Breast epithelium (tissue), 3 donors: ENCODE data around the gene OR5K2.

ENCODE experiments used
- POLR2A ChIP-seq: fragments of 450-650 bp; IDR thresholded peaks from one replicate; pipeline ENCODE4 v1.6.1; 2016; ENCODE audit warnings: antibody characterized with exemption, mild to moderate bottlenecking, moderate library complexity
- TF ChIP-seq, protein P1 (sequence below), 3 donors: fragments of 450-650 bp; IDR thresholded peaks; one replicate each; pipeline ENCODE4 v1.5.1; 2016 to 2017; ENCODE audit warnings: antibody characterized with exemption in 3 of 3, mild to moderate bottlenecking in 3 of 3, moderate library complexity in 3 of 3

DNA sequence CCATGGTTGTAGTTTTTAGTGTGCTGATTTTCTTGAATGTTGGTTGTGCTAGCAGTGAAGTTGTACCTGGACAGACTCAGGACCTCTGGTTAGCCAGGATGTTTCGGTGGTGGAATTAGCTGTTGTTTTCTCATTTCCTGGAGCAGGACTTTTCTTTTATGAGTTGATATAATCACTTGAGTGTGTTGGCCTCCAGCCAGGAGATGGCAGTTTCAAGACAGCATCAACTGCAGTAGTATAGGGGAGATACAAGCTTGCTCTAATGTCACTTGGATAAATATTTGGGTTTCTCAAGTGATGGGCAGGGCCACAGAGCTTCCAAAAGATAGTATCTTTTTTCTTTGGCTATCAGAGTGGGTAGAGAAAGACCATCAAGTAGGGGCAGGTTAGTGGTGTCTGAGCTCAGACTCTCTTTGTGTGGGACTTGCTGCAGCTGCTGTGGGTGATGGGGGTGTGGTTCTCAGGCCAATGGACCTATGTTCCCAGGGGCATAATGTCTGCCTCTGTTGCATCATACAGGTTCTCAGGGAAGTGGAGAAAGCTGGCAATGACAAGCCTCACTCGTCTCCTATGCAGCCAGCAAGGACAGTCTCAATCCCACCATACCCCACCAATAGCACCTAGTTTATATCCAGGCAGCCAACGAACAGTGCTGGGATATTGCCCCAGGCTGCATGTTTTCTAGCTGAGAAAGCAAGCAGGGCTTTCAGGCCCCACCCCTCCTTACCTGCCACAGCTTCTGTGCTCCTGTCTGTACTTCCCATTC, 14.6 kb upstream of the OR5K2 start:
- no peak for TF ChIP-seq POLR2A
- TF ChIP-seq, protein P1, sequence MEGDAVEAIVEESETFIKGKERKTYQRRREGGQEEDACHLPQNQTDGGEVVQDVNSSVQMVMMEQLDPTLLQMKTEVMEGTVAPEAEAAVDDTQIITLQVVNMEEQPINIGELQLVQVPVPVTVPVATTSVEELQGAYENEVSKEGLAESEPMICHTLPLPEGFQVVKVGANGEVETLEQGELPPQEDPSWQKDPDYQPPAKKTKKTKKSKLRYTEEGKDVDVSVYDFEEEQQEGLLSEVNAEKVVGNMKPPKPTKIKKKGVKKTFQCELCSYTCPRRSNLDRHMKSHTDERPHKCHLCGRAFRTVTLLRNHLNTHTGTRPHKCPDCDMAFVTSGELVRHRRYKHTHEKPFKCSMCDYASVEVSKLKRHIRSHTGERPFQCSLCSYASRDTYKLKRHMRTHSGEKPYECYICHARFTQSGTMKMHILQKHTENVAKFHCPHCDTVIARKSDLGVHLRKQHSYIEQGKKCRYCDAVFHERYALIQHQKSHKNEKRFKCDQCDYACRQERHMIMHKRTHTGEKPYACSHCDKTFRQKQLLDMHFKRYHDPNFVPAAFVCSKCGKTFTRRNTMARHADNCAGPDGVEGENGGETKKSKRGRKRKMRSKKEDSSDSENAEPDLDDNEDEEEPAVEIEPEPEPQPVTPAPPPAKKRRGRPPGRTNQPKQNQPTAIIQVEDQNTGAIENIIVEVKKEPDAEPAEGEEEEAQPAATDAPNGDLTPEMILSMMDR (IDR thresholded peaks at IDR 0.05) = no peak
